H1 (cell line): Measurements from ENCODE around the gene ACBD6. TPM values are rescaled to one million over a fixed set of nuclear protein-coding genes. Genes with fewer than 3 reads are reported as not detected.

Source experiments
- CTCF ChIP-seq, 3 experiments: IDR thresholded peaks; 1 replicate in 2 of 3; 2 replicates in 1 of 3; pipeline versions ENCODE4 v1.5.1 to v1.6.1; 2011; ENCODE audit warnings: low read length in 3 of 3, mild to moderate bottlenecking in 3 of 3, inconsistent platforms in 2 of 3, low read depth in 1 of 3, moderate library complexity in 1 of 3; ENCODE audit not compliant: insufficient read depth in 1 of 3; ENCODE audit errors: control extremely low read depth in 1 of 3
- POLR2A ChIP-seq, 2 experiments: IDR thresholded peaks; 1 replicate in 1 of 2; 2 replicates in 1 of 2; pipeline ENCODE4 v1.6.1; 2011; ENCODE audit warnings: low read depth in 2 of 2, low read length in 2 of 2, mild to moderate bottlenecking in 2 of 2; ENCODE audit errors: control extremely low read depth in 1 of 2
- RBBP5 ChIP-seq: IDR thresholded peaks from 2 replicates; pipeline ENCODE4 v1.7.1; 2012; ENCODE audit warnings: low read depth, mild to moderate bottlenecking, inconsistent platforms, low read length, moderate library complexity, borderline replicate concordance
- SIX5 ChIP-seq: IDR thresholded peaks from 2 replicates; pipeline ENCODE4 v1.6.1; 2011; ENCODE audit warnings: mild to moderate bottlenecking, low read depth, low read length
- polyA plus RNA-seq, 7 experiments: library from polyadenylated mRNA; depleted of rRNA in 3 of 7; stranded (reverse) in 5 of 7; unstranded in 2 of 7; fragments of >200 nt in 5 of 7; fragments of 200-250 nt in 2 of 7; gene quantifications; 1 replicate in 5 of 7; 2 replicates in 1 of 7; 4 replicates in 1 of 7; pipeline versions ENCODE4 v1.2.1 to v1.2.3, GENCODE V29; 2011 to 2013; ENCODE audit warnings: missing spikeins in 2 of 7, mixed read lengths in 2 of 7
- total RNA-seq: library from RNA; stranded (reverse); fragmentation: NEBNext Ultra II Directional; extraction: Animal tissue kit (Norgen Biotek cat#: 25700); gene quantifications from 2 replicates; pipeline ENCODE4 v1.2.1, GENCODE V29; 2021
- TF ChIP-seq, protein P1 (sequence below): fragments of 300-600 bp; sonication (generic); IDR thresholded peaks from 2 replicates; pipeline ENCODE4 v1.7.1; 2012; ENCODE audit warnings: low read length, moderate library complexity, mild to moderate bottlenecking, inconsistent platforms; ENCODE audit not compliant: insufficient replicate concordance

Gene ACBD6
- total and polyA plus RNA-seq, 2 of the 8 experiments (the other 6 are each of a cell fraction or from before 2014, with no cell fraction given): 52.0 to 67.7 TPM

DNA sequence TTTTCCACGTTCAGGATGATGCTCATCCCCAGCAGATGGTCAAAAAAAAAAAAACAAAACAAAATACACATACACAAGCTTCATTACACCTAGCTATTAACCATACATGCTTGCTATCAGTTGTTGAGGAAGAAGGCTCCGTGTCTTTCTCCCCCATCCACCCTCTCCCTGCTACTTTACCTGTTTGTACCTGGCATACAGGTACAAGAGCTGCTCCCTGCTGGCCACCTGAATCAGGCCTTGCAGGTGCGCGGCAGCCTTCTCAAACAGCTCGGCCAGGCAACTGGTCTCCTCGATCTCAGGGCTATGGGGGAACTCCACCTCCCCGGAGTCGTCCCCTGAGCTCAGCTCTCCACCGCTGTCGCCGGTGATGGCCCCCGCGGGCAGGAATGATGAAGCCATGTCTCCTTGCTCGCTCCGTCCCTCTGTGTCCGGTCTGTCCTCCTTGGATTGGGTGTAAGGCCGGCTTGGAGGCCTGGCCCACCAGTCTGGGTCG is 464 bp downstream of the ACBD6 start (continued):
- TF ChIP-seq, protein P1, sequence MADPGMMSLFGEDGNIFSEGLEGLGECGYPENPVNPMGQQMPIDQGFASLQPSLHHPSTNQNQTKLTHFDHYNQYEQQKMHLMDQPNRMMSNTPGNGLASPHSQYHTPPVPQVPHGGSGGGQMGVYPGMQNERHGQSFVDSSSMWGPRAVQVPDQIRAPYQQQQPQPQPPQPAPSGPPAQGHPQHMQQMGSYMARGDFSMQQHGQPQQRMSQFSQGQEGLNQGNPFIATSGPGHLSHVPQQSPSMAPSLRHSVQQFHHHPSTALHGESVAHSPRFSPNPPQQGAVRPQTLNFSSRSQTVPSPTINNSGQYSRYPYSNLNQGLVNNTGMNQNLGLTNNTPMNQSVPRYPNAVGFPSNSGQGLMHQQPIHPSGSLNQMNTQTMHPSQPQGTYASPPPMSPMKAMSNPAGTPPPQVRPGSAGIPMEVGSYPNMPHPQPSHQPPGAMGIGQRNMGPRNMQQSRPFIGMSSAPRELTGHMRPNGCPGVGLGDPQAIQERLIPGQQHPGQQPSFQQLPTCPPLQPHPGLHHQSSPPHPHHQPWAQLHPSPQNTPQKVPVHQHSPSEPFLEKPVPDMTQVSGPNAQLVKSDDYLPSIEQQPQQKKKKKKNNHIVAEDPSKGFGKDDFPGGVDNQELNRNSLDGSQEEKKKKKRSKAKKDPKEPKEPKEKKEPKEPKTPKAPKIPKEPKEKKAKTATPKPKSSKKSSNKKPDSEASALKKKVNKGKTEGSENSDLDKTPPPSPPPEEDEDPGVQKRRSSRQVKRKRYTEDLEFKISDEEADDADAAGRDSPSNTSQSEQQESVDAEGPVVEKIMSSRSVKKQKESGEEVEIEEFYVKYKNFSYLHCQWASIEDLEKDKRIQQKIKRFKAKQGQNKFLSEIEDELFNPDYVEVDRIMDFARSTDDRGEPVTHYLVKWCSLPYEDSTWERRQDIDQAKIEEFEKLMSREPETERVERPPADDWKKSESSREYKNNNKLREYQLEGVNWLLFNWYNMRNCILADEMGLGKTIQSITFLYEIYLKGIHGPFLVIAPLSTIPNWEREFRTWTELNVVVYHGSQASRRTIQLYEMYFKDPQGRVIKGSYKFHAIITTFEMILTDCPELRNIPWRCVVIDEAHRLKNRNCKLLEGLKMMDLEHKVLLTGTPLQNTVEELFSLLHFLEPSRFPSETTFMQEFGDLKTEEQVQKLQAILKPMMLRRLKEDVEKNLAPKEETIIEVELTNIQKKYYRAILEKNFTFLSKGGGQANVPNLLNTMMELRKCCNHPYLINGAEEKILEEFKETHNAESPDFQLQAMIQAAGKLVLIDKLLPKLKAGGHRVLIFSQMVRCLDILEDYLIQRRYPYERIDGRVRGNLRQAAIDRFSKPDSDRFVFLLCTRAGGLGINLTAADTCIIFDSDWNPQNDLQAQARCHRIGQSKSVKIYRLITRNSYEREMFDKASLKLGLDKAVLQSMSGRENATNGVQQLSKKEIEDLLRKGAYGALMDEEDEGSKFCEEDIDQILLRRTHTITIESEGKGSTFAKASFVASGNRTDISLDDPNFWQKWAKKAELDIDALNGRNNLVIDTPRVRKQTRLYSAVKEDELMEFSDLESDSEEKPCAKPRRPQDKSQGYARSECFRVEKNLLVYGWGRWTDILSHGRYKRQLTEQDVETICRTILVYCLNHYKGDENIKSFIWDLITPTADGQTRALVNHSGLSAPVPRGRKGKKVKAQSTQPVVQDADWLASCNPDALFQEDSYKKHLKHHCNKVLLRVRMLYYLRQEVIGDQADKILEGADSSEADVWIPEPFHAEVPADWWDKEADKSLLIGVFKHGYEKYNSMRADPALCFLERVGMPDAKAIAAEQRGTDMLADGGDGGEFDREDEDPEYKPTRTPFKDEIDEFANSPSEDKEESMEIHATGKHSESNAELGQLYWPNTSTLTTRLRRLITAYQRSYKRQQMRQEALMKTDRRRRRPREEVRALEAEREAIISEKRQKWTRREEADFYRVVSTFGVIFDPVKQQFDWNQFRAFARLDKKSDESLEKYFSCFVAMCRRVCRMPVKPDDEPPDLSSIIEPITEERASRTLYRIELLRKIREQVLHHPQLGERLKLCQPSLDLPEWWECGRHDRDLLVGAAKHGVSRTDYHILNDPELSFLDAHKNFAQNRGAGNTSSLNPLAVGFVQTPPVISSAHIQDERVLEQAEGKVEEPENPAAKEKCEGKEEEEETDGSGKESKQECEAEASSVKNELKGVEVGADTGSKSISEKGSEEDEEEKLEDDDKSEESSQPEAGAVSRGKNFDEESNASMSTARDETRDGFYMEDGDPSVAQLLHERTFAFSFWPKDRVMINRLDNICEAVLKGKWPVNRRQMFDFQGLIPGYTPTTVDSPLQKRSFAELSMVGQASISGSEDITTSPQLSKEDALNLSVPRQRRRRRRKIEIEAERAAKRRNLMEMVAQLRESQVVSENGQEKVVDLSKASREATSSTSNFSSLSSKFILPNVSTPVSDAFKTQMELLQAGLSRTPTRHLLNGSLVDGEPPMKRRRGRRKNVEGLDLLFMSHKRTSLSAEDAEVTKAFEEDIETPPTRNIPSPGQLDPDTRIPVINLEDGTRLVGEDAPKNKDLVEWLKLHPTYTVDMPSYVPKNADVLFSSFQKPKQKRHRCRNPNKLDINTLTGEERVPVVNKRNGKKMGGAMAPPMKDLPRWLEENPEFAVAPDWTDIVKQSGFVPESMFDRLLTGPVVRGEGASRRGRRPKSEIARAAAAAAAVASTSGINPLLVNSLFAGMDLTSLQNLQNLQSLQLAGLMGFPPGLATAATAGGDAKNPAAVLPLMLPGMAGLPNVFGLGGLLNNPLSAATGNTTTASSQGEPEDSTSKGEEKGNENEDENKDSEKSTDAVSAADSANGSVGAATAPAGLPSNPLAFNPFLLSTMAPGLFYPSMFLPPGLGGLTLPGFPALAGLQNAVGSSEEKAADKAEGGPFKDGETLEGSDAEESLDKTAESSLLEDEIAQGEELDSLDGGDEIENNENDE: no peak
- TF ChIP-seq CTCF (IDR thresholded peaks at IDR 0.05; ENCODE audit: control extremely low read depth in 1 of 3, insufficient read depth in 1 of 3, low read depth in 1 of 3, low read length in 3 of 3) (peak in 2 of 3 experiments; percentile 28 to 30; a peak in 2 of 4 replicates), SIX5 (no peak), POLR2A (IDR thresholded peaks at IDR 0.05; ENCODE audit: control extremely low read depth in 1 of 2, low read depth in 2 of 2, low read length in 2 of 2) (no peak), RBBP5 (no peak)
